HUES6 (cell line): ENCODE measurements around the gene RBAK.
"Not testable (repeated sequence)": the region's sequence is repeated elsewhere in the genome, so short reads cannot be mapped to it uniquely, and the experiment has no call there.

Source experiments
- H3K27ac ChIP-seq: 2 replicates; pipeline ENCODE4 v1.7.0; 2013; ENCODE audit warnings: low read depth, mild to moderate bottlenecking, low read length, inconsistent platforms
- H3K27me3 ChIP-seq: 2 replicates; pipeline ENCODE4 v1.6.1; 2013; ENCODE audit warnings: low read length; ENCODE audit not compliant: control insufficient read depth, insufficient read depth
- H3K36me3 ChIP-seq: 2 replicates; pipeline ENCODE4 v1.6.1; 2013; ENCODE audit warnings: low read length; ENCODE audit not compliant: control insufficient read depth, insufficient read depth
- H3K4me1 ChIP-seq: 2 replicates; pipeline ENCODE4 v1.6.1; 2013; ENCODE audit warnings: low read length; ENCODE audit not compliant: control insufficient read depth, insufficient read depth
- H3K4me3 ChIP-seq: 2 replicates; pipeline ENCODE4 v1.5.1; 2013; ENCODE audit warnings: low read depth, low read length
- H3K9ac ChIP-seq: one replicate; pipeline ENCODE4 v1.6.1; 2013; ENCODE audit warnings: mild to moderate bottlenecking, low read length
- H3K9me3 ChIP-seq: 2 replicates; pipeline ENCODE4 v1.6.1; 2013; ENCODE audit warnings: low read depth, low read length; ENCODE audit not compliant: control insufficient read depth, insufficient read depth

The RBAK gene

GRCh38 chr7:5086256-5086655 lies 40.6 kb downstream of the RBAK start:
- Histone ChIP-seq H3K4me1 (no peaks in the 10 kb centered on the region), H3K36me3 (no peaks in the 10 kb centered on the region), H3K9me3 (peaks cover 5% of the 10 kb centered on the region; the same call in 1 of the 2 replicates), H3K9ac (no peak overlapping the region), H3K27ac (no peak overlapping the region), H3K4me3 (no peak overlapping the region), H3K27me3 (peaks cover 16% of the 10 kb centered on the region; the same call in 1 of the 2 replicates)

- not testable (repeated sequence) for H3K4me3 ChIP-seq, H3K9ac ChIP-seq, H3K36me3 ChIP-seq, H3K4me1 ChIP-seq, H3K27ac ChIP-seq
- peaks cover 16% of the 10 kb centered on the region; the same call in 1 of the 2 replicates for H3K9me3 ChIP-seq
- peaks cover 16% of the 10 kb centered on the region; the same call in 1 of the 2 replicates for H3K27me3 ChIP-seq
Measured at GRCh38 chr7:5088228-5088833, 42.7 kb downstream of the RBAK start.

- Histone ChIP-seq H3K4me3 (no peak overlapping the region), H3K36me3 (no peaks in the 10 kb centered on the region), H3K9me3 (peaks cover 22% of the 10 kb centered on the region), H3K4me1 (no peaks in the 10 kb centered on the region), H3K9ac (no peak overlapping the region), H3K27ac (no peak overlapping the region), H3K27me3 (peaks cover 16% of the 10 kb centered on the region; the same call in 1 of the 2 replicates)
Measured at GRCh38 chr7:5088906-5089305, 43.2 kb downstream of the RBAK start.

- Histone ChIP-seq H3K27me3 (no peaks in the 10 kb centered on the region), H3K4me3 (no peak overlapping the region), H3K4me1 (no peaks in the 10 kb centered on the region), H3K36me3 (no peaks in the 10 kb centered on the region), H3K9me3 (peaks cover 46% of the 10 kb centered on the region), H3K27ac (no peak overlapping the region), H3K9ac (no peak overlapping the region)
Measured at GRCh38 chr7:5093948-5094347, 48.3 kb downstream of the RBAK start.

GRCh38 chr7:5094641-5095040 lies 49.0 kb downstream of the RBAK start:
- Histone ChIP-seq H3K9me3 (peaks cover 48% of the 10 kb centered on the region), H3K36me3 (no peaks in the 10 kb centered on the region), H3K27ac (no peak overlapping the region)

GRCh38 chr7:5116359-5116758 lies 70.7 kb downstream of the RBAK start:
- no peak overlapping the region for H3K9ac ChIP-seq
- peaks cover 3% of the 10 kb centered on the region; the same call in 1 of the 2 replicates for H3K27me3 ChIP-seq
- H3K36me3 ChIP-seq, result no peaks in the 10 kb centered on the region
- H3K9me3 ChIP-seq, result peaks cover 3% of the 10 kb centered on the region; the same call in 1 of the 2 replicates
- H3K27ac ChIP-seq, result no peak overlapping the region
- no peaks in the 10 kb centered on the region for H3K4me1 ChIP-seq
- H3K4me3 ChIP-seq, result no peak overlapping the region

More at GRCh38 chr7:5094641-5095040, 49.0 kb downstream of the RBAK start:
- H3K4me3 ChIP-seq, result no peak overlapping the region
- H3K4me1 ChIP-seq, result no peaks in the 10 kb centered on the region
- H3K9ac ChIP-seq, result no peak overlapping the region
- no peaks in the 10 kb centered on the region for H3K27me3 ChIP-seq

- no peaks in the 10 kb centered on the region for H3K9me3 ChIP-seq
Measured at GRCh38 chr7:5117095-5117970, 71.7 kb downstream of the RBAK start.

More at GRCh38 chr7:5117095-5117970, 71.7 kb downstream of the RBAK start:
- no peak overlapping the region for H3K4me3 ChIP-seq
- H3K36me3 ChIP-seq, result no peaks in the 10 kb centered on the region
- H3K27ac ChIP-seq, result no peak overlapping the region
- H3K9ac ChIP-seq, result no peak overlapping the region
- no peaks in the 10 kb centered on the region for H3K4me1 ChIP-seq
- H3K27me3 ChIP-seq, result peaks cover 3% of the 10 kb centered on the region; the same call in 1 of the 2 replicates
